A549 (cell line): Measurements from ENCODE around the gene IGFALS. TPM values are rescaled to one million over a fixed set of nuclear protein-coding genes. Genes with fewer than 3 reads are reported as not detected.

Source experiments
- ATAC-seq, 2 experiments: fragments of 200-7000 bp in 1 of 2; fragments of >200 bp in 1 of 2; cut with Nextera tagmentation in 1 of 2; cut with Tn5 transposase in 1 of 2; 3 replicates each; pipeline versions ENCODE4 v1.8.0 to v1.9.1; 2018 to 2020; ENCODE audit warnings: mild to moderate bottlenecking in 1 of 2, moderate library complexity in 1 of 2
- CTCF ChIA-PET: fragments of 300-600 bp; sonication (Branson Sonifier 250); formaldehyde crosslinking; extraction: SDS; loops from one replicate; lab custom pipeline; 2021; ENCODE audit warnings: antibody characterized with exemption, inconsistent platforms; lab: Yijun Ruan, JAX
- POLR2A ChIA-PET: fragments of 350-600 bp; formaldehyde crosslinking; extraction: SDS; loops from one replicate; lab custom pipeline; 2021; ENCODE audit warnings: antibody characterized with exemption, inconsistent platforms; lab: Yijun Ruan, JAX
- DNase-seq, 2 experiments: peaks; one replicate each; pipeline versions ENCODE4 v3.0.0 to v3.0.0-alpha.2; 2011 to 2016; ENCODE audit warnings: low read depth in 1 of 2, low spot score in 1 of 2
- FAIRE-seq: peaks from 2 replicates; lab custom pipeline; 2011; peaks lifted over from hg19 to GRCh38; lab: Jason Lieb, UNC
- H3K27ac ChIP-seq, 2 experiments: fragments of >200 bp; sonication (Bioruptor Twin); formaldehyde crosslinking; 3 replicates each; pipeline ENCODE4 v1.5.1; 2016 to 2017
- H3K4me1 ChIP-seq: fragments of >200 bp; sonication (Bioruptor Twin); formaldehyde crosslinking; 3 replicates; pipeline ENCODE4 v1.6.1; 2016
- H3K4me2 ChIP-seq: fragments of >200 bp; sonication (Bioruptor Twin); formaldehyde crosslinking; 3 replicates; pipeline ENCODE4 v1.6.1; 2016
- H3K4me3 ChIP-seq: fragments of >200 bp; sonication (Bioruptor Twin); formaldehyde crosslinking; 3 replicates; pipeline ENCODE4 v1.5.1; 2016
- H3K9me3 ChIP-seq: fragments of >200 bp; sonication (Bioruptor Twin); formaldehyde crosslinking; 3 replicates; pipeline ENCODE4 v1.6.1; 2016
- BCL3 ChIP-seq: fragments of >200 bp; sonication (Bioruptor Twin); formaldehyde crosslinking; IDR thresholded peaks from 3 replicates; pipeline ENCODE4 v1.6.1; 2016
- CHD2 ChIP-seq: fragments of 150-350 bp; IDR thresholded peaks from 2 replicates; pipeline ENCODE4 v1.6.1; 2014; ENCODE audit warnings: low read length; ENCODE audit not compliant: partially characterized antibody
- CHD4 ChIP-seq: fragments of 200-600 bp; sonication (generic); IDR thresholded peaks from 2 replicates; pipeline ENCODE4 v1.6.1; 2016; ENCODE audit warnings: antibody characterized with exemption, mild to moderate bottlenecking, borderline replicate concordance
- E2F6 ChIP-seq: IDR thresholded peaks from 2 replicates; pipeline ENCODE4 v1.6.1; 2012; ENCODE audit warnings: low read depth, borderline replicate concordance
- EHMT2 ChIP-seq: fragments of 200-600 bp; sonication (generic); IDR thresholded peaks from 2 replicates; pipeline ENCODE4 v1.6.1; 2016; ENCODE audit warnings: antibody characterized with exemption, low read depth, mild to moderate bottlenecking, moderate library complexity
- ELK1 ChIP-seq: fragments of 150-350 bp; IDR thresholded peaks from 2 replicates; pipeline ENCODE4 v1.6.1; 2014; ENCODE audit warnings: low read depth, mild to moderate bottlenecking, low read length
- EP300 ChIP-seq, 2 experiments: fragments of >200 bp; sonication (Bioruptor Twin); formaldehyde crosslinking; IDR thresholded peaks; 2 replicates in 1 of 2; 3 replicates in 1 of 2; pipeline ENCODE4 v1.6.1; 2016 to 2017
- ESRRA ChIP-seq: fragments of 150-350 bp; IDR thresholded peaks from 2 replicates; pipeline ENCODE4 v1.6.1; 2014; ENCODE audit warnings: mild to moderate bottlenecking, low read length, borderline replicate concordance
- FOXS1 ChIP-seq: fragments of 250-450 bp; sonication (Bioruptor Pico); IDR thresholded peaks from 2 replicates; pipeline ENCODE4 v1.5.0; 2020; ENCODE audit warnings: mild to moderate bottlenecking, moderate library complexity
- GATA3 ChIP-seq: IDR thresholded peaks from 2 replicates; pipeline ENCODE4 v1.6.1; 2012; ENCODE audit warnings: borderline replicate concordance
- HDAC2 ChIP-seq: fragments of 200-600 bp; sonication (generic); IDR thresholded peaks from 2 replicates; pipeline ENCODE4 v1.6.1; 2016
- HES2 ChIP-seq: fragments of >200 bp; sonication (Bioruptor Twin); formaldehyde crosslinking; IDR thresholded peaks from 2 replicates; pipeline ENCODE4 v1.6.1; 2016
- HEYL ChIP-seq: fragments of 250-450 bp; sonication (Bioruptor Pico); IDR thresholded peaks from 2 replicates; pipeline ENCODE4 v1.8.0; 2021; ENCODE audit warnings: mild to moderate bottlenecking, moderate library complexity
- HOXA7 ChIP-seq: fragments of 250-450 bp; sonication (Bioruptor Pico); IDR thresholded peaks from 2 replicates; pipeline ENCODE4 v1.5.0; 2020; ENCODE audit warnings: mild to moderate bottlenecking, moderate library complexity
- HOXB13 ChIP-seq: fragments of 250-450 bp; sonication (Bioruptor Pico); IDR thresholded peaks from 2 replicates; pipeline ENCODE4 v1.5.0; 2020; ENCODE audit warnings: low read depth, mild to moderate bottlenecking, moderate library complexity
- HOXB5 ChIP-seq: fragments of 250-450 bp; sonication (Bioruptor Pico); IDR thresholded peaks from 2 replicates; pipeline ENCODE4 v1.5.0; 2020; ENCODE audit warnings: mild to moderate bottlenecking, moderate library complexity
- JUN ChIP-seq, 2 experiments: fragments of >200 bp; sonication (Bioruptor Twin); formaldehyde crosslinking; IDR thresholded peaks; 2 replicates in 1 of 2; 3 replicates in 1 of 2; pipeline ENCODE4 v1.6.1; 2016 to 2017
- MAFK ChIP-seq: fragments of 450-650 bp; IDR thresholded peaks from 2 replicates; pipeline ENCODE4 v1.6.1; 2014; ENCODE audit not compliant: partially characterized antibody
- MAX ChIP-seq: IDR thresholded peaks from 2 replicates; pipeline ENCODE4 v1.6.1; 2012
- MYC ChIP-seq: IDR thresholded peaks from 2 replicates; pipeline ENCODE4 v1.6.1; 2012; ENCODE audit warnings: mild to moderate bottlenecking, inconsistent platforms, low read length, improper control_type of control experiment, borderline replicate concordance
- NFE2L2 ChIP-seq: fragments of 150-350 bp; conservative IDR thresholded peaks from 2 replicates; pipeline ENCODE4 v1.6.1; 2014; ENCODE audit warnings: low read length
- POLR2A ChIP-seq: IDR thresholded peaks from 2 replicates; pipeline ENCODE4 v1.6.1; 2012; ENCODE audit warnings: mild to moderate bottlenecking, low read length
- POLR2AphosphoS2 ChIP-seq: conservative IDR thresholded peaks from 2 replicates; pipeline ENCODE4 v1.6.1; 2012; ENCODE audit warnings: low read length, improper control_type of control experiment, inconsistent platforms
- RAD21 ChIP-seq, 2 experiments: fragments of >200 bp in 1 of 2; sonication (Bioruptor Twin) in 1 of 2; formaldehyde crosslinking in 1 of 2; IDR thresholded peaks in 1 of 2; conservative IDR thresholded peaks in 1 of 2; 2 replicates in 1 of 2; 3 replicates in 1 of 2; pipeline ENCODE4 v1.6.1; 2012 to 2018; ENCODE audit warnings: inconsistent platforms in 1 of 2
- RARB ChIP-seq: fragments of 250-450 bp; sonication (Bioruptor Pico); IDR thresholded peaks from 2 replicates; pipeline ENCODE4 v1.8.0; 2021; ENCODE audit warnings: mild to moderate bottlenecking, moderate library complexity
- RCOR1 ChIP-seq: fragments of 150-350 bp; IDR thresholded peaks from 2 replicates; pipeline ENCODE4 v1.6.1; 2014; ENCODE audit warnings: antibody characterized with exemption, low read length, low read depth
- REST ChIP-seq: fragments of 200-600 bp; sonication (generic); IDR thresholded peaks from 2 replicates; pipeline ENCODE4 v1.6.1; 2016; ENCODE audit warnings: antibody characterized with exemption, mild to moderate bottlenecking, moderate library complexity
- SMC3 ChIP-seq: fragments of >200 bp; sonication (Bioruptor Twin); formaldehyde crosslinking; IDR thresholded peaks from 3 replicates; pipeline ENCODE4 v1.6.1; 2018; ENCODE audit warnings: inconsistent platforms
- SREBF2 ChIP-seq: fragments of 450-650 bp; IDR thresholded peaks from 2 replicates; pipeline ENCODE4 v1.6.1; 2014; ENCODE audit warnings: mild to moderate bottlenecking, moderate library complexity
- TFCP2L1 ChIP-seq: fragments of 250-450 bp; sonication (Bioruptor Pico); IDR thresholded peaks from 2 replicates; pipeline ENCODE4 v1.5.0; 2021; ENCODE audit warnings: mild to moderate bottlenecking
- USF2 ChIP-seq: fragments of 450-650 bp; IDR thresholded peaks from 2 replicates; pipeline ENCODE4 v1.6.1; 2014; ENCODE audit warnings: antibody characterized with exemption
- ZNF302 ChIP-seq: fragments of 250-450 bp; sonication (Bioruptor Pico); IDR thresholded peaks from 2 replicates; pipeline ENCODE4 v1.9.0; 2021; ENCODE audit warnings: inconsistent platforms, mild to moderate bottlenecking, moderate library complexity
- WGBS: methylation state at CpG from one replicate; pipeline ENCODE4 v1.1.6; 2017; ENCODE audit errors: missing lambda C conversion rate; 5-methylcytosine and 5-hydroxymethylcytosine counted together
- polyA plus RNA-seq, 4 experiments: library from polyadenylated mRNA; depleted of rRNA in 3 of 4; stranded (reverse); fragments of >200 nt; fragmentation: RNase III in 1 of 4; extraction: RNeasy Plus Mini Kit Qiagen cat#74134 plus additional on column Dnase treatment in 1 of 4; gene quantifications; 2 replicates in 3 of 4; 3 replicates in 1 of 4; pipeline ENCODE4 v1.2.3, GENCODE V29; 2011 to 2017

The IGFALS gene
- polyA plus RNA-seq, 2 of the 4 experiments (the other 2 are of a cell fraction): 0.08 TPM; not detected in 1

GRCh38 chr16:1826691-1827573 is 33.4 kb upstream of the IGFALS start, which contains the start of the genes FAHD1 and HAGH:
FAHD1 (plus strand) TSS chr16:1827206; CDS start chr16:1827239, 33 bp downstream.
HAGH (minus strand) TSS chr16:1826825; CDS start chr16:1826787, 38 bp downstream.
- peak within 1 kb of the TSS; percentile 98 for H3K4me2 ChIP-seq
- CTCF ChIA-PET: interaction anchor here (0.8 to 1.2 kb wide), 5 partner anchors 12 to 44 kb away, joined by 3 to 4 read pairs (median 4); partner anchors contain the start of genes NUBP2 and SPSB3
- ATAC-seq (peak; percentile 89 to 94), FAIRE-seq (peak; percentile 32), DNase-seq (peak; percentile 98 to 99)
- no peaks in the 10 kb centered on the region for H3K9me3 ChIP-seq
- H3K4me3 ChIP-seq: peak within 1 kb of the TSS; percentile 67
- H3K27ac ChIP-seq: peak within 1 kb of the TSS; percentile 89 to 95
- H3K4me1 ChIP-seq: peaks cover 22% of the 10 kb centered on the region
- POLR2A ChIA-PET: interaction anchor here (0.5 to 1.9 kb wide), 8 partner anchors 20 to 531 kb away, joined by 3 to 12 read pairs (median 4); partner anchors contain the start of genes CRAMP1, IFT140, NUBP2 and RPS2
- under 1% methylated on average over 30 of the region's 104 CpGs for WGBS
- TF ChIP-seq POLR2AphosphoS2 (no peak), TFCP2L1 (CRISPR knock-in tag) (0 out of 2 replicates have a peak, but pooled peaks have one; percentile 5), HOXB13 (no peak), POLR2A (peak; percentile 79), EP300 (IDR thresholded peaks at IDR 0.05) (no peak), CHD2 (no peak), GATA3 (peak; percentile 50; the same call in 1 of the 2 replicates), NFE2L2 (no peak), ESRRA (no peak; the same call in 1 of the 2 replicates), HES2 (no peak), JUN (IDR thresholded peaks at IDR 0.05) (peak in 1 of 2 experiments; percentile 94; a peak in 3 of 5 replicates), ZNF302 (no peak), RAD21 (conservative IDR thresholded peaks at IDR 0.05 in 1 of 2, IDR thresholded peaks at IDR 0.05 in 1 of 2) (no peak), MYC (peak; percentile 72), EHMT2 (no peak), SREBF2 (no peak), HEYL (no peak), E2F6 (peak; percentile 76; the same call in 1 of the 2 replicates), MAFK (peak; percentile 1), HOXA7 (CRISPR knock-in tag) (no peak), HOXB5 (peak; percentile 74; the same call in 1 of the 2 replicates), MAX (peak; percentile 98), FOXS1 (no peak), SMC3 (no peak), ELK1 (no peak), BCL3 (peak; percentile 60; the same call in 2 of the 3 replicates), REST (peak; percentile 22; the same call in 1 of the 2 replicates), RARB (no peak), HDAC2 (peak; percentile 99), RCOR1 (no peak), CHD4 (no peak), USF2 (peak; percentile 99)
